Gastroesophageal sphincter (tissue), 4 donors: ENCODE results near the gene MEIKIN. TPM values are rescaled to one million over a fixed set of nuclear protein-coding genes. Genes with fewer than 3 reads are reported as not detected.

Experiments
- ATAC-seq: fragments of 150-250 bp; one replicate; pipeline ENCODE4 v1.9.1; 2016; ENCODE audit warnings: mild to moderate bottlenecking, moderate library complexity
- H3K27ac ChIP-seq, 4 donors: fragments of 200-600 bp; sonication (generic) in 3 of 4; 1 replicate in 3 of 4; 2 replicates in 1 of 4; pipeline ENCODE4 v1.5.1; 2016 to 2019
- H3K27me3 ChIP-seq: fragments of 200-600 bp; sonication (generic); one replicate; pipeline ENCODE4 v1.5.1; 2019
- H3K36me3 ChIP-seq, 2 donors: fragments of 200-600 bp; sonication (generic); one replicate each; pipeline ENCODE4 v1.5.1; 2019; ENCODE audit warnings: control low read depth in 1 of 2
- H3K4me1 ChIP-seq, 3 donors: fragments of 200-600 bp; sonication (generic); 1 replicate in 2 of 3; 2 replicates in 1 of 3; pipeline ENCODE4 v1.5.1; 2016 to 2019; ENCODE audit warnings: control low read depth in 2 of 3
- H3K4me3 ChIP-seq, 2 donors: fragments of 200-600 bp; sonication (generic); one replicate each; pipeline ENCODE4 v1.5.1; 2019; ENCODE audit warnings: mild to moderate bottlenecking in 1 of 2, moderate library complexity in 1 of 2
- H3K9me3 ChIP-seq, 3 donors: fragments of 200-600 bp; sonication (generic); one replicate each; pipeline ENCODE4 v1.5.1; 2017 to 2019; ENCODE audit warnings: control low read depth in 2 of 3
- EP300 ChIP-seq: sonication (generic); formaldehyde crosslinking; IDR thresholded peaks from one replicate; pipeline ENCODE4 v1.6.1; 2017; ENCODE audit warnings: antibody characterized with exemption, mild to moderate bottlenecking
- POLR2A ChIP-seq, 2 donors: fragments of 450-650 bp; IDR thresholded peaks; one replicate each; pipeline ENCODE4 v1.6.1; 2017; ENCODE audit warnings: antibody characterized with exemption in 2 of 2, mild to moderate bottlenecking in 2 of 2, moderate library complexity in 1 of 2
- POLR2AphosphoS5 ChIP-seq: sonication (generic); formaldehyde crosslinking; IDR thresholded peaks from one replicate; pipeline ENCODE4 v1.6.1; 2017; ENCODE audit warnings: antibody characterized with exemption
- WGBS, 2 donors: methylation state at CpG; one replicate each; pipeline ENCODE4 v1.1.5; 2018; ENCODE audit warnings: low coverage in 1 of 2; 5-methylcytosine and 5-hydroxymethylcytosine counted together
- total RNA-seq, 4 donors: library from RNA; depleted of rRNA; stranded (reverse); fragments of >200 nt; gene quantifications; one replicate each; pipeline ENCODE4 v1.1.0, GENCODE V29; 2016
- TF ChIP-seq, protein P1 (sequence below), 4 experiments: fragments of 200-600 bp in 2 of 4; fragments of 450-650 bp in 2 of 4; sonication (generic) in 1 of 4; IDR thresholded peaks; one replicate each; pipeline ENCODE4 v1.5.1; 2017 to 2019; ENCODE audit warnings: antibody characterized with exemption in 4 of 4, mild to moderate bottlenecking in 2 of 4, moderate library complexity in 2 of 4

MEIKIN gene
- total RNA-seq, 4 donors from 2014 or later, result 0.66 to 4.0 TPM; not detected in 2

DNA sequence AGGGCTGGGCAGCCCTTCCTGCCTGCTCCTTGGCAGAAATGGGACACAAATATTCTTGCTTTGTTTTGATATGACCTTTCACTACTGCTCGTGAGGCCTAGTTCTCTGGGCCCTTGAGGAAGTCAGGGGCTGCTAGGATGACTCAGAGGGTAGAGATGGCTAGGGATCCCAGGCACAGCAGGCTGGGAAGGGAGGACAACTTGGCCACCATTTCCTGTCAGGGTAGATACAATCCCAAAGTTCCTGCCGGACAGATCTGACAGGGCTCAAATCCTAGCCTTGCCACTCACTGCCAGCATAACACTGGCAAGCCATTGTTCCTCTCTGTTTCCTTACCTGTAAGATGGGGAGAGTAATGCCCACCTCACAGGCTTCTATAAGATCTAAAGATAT lies 31.7 kb upstream of the MEIKIN start:
- Histone ChIP-seq H3K9me3 (no peaks in the 10 kb centered on the region), H3K27me3 (no peaks in the 10 kb centered on the region), H3K36me3 (no peaks in the 10 kb centered on the region), H3K27ac (no peak overlapping the region), H3K4me1 (no peaks in the 10 kb centered on the region), H3K4me3 (no peak overlapping the region)
- ATAC-seq, result no peak
- 41% methylated on average over 2 of the region's 2 CpGs; no CpG with 5 or more reads in 1 of the 2 donors for WGBS, 2 donors
- TF ChIP-seq, protein P1, sequence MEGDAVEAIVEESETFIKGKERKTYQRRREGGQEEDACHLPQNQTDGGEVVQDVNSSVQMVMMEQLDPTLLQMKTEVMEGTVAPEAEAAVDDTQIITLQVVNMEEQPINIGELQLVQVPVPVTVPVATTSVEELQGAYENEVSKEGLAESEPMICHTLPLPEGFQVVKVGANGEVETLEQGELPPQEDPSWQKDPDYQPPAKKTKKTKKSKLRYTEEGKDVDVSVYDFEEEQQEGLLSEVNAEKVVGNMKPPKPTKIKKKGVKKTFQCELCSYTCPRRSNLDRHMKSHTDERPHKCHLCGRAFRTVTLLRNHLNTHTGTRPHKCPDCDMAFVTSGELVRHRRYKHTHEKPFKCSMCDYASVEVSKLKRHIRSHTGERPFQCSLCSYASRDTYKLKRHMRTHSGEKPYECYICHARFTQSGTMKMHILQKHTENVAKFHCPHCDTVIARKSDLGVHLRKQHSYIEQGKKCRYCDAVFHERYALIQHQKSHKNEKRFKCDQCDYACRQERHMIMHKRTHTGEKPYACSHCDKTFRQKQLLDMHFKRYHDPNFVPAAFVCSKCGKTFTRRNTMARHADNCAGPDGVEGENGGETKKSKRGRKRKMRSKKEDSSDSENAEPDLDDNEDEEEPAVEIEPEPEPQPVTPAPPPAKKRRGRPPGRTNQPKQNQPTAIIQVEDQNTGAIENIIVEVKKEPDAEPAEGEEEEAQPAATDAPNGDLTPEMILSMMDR (IDR thresholded peaks at IDR 0.05), result no peak
- TF ChIP-seq POLR2AphosphoS5, result no peak
- TF ChIP-seq POLR2A (IDR thresholded peaks at IDR 0.05), result no peak
- no peak for TF ChIP-seq EP300

DNA sequence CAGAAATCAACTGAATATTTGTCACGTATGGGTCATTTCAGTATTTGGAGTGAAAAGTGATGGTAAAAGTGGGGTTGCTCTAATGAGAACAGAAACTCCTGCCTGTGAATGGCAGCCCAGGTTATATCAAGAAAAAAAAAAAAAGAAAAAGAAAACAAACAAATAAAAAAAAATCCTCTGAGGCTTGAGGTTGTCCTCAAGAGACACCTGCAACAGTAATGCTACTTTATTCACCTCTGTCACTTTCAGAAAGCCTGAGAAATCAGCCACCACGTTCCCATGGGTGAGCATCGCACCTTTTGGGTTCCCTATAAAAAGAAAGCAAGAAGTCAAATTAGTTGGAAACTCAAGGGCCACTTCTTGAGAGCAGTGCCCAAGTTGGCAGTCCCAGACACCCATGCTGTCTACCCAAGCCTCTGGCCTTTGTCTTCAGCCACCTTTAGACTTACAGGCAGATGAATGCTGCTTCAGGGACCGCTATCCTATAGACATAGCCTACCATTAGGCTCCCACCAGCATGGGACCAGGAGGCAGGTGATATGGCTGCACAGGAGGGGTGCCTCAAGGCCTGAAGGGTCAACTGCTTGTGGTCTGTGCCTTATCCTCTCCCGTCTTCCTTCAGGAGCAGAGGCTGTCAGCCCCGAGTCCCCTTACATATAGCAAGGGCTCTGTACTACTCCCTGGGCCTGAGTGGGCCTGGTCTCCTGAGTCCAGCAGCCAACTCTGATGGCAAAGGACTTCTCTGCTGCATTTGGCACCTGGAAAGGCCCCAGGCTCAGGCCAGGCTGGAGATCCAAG lies 31.1 kb upstream of the MEIKIN start:
- WGBS, 2 donors, result 83 to 92% methylated on average over 1 to 3 of the region's 6 CpGs
- Histone ChIP-seq H3K36me3 (no peaks in the 10 kb centered on the region), H3K27ac (no peak overlapping the region), H3K4me1 (no peaks in the 10 kb centered on the region), H3K9me3 (no peaks in the 10 kb centered on the region), H3K27me3 (no peaks in the 10 kb centered on the region), H3K4me3 (no peak overlapping the region)
- TF ChIP-seq POLR2A (IDR thresholded peaks at IDR 0.05) (no peak), POLR2AphosphoS5 (no peak), EP300 (no peak)
- TF ChIP-seq, protein P1 (IDR thresholded peaks at IDR 0.05), result no peak
- no peak for ATAC-seq

DNA sequence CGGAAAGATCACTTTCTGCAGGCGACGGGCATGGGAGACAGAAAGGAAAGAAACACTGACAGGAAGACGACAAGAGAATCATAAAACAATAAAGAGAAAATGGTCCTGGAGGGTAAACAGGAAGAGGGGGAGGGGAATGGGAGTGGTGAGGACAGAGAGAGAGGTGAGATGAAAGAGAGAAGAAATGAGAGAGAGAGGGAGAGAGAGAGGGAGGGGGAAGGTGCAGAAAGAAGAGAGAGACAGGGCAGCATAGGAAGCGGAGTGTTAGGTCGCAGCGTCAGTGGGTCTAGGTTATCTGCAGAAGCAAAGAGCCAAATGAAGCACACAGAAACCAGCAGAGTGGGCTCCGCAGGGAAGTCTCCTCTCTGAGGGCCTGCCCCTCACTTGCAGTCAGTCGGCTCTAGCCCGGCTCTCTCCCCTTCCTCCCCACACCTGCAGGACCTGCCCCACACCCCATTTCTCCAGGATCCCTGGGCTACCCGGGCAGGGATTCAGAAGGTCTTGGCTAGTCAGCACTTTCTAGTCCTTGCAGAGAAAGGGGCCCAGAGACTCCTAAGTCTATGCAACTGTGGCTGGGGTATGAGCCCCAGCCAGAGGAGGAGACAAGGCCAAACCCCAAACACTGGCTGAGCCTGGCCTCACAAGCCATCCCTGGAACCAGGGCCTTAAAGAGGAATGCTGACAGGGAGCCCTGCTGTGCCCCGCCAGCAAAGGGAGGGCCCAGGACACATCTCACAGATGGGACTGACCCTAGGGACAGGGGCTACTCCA lies 29.7 kb upstream of the MEIKIN start:
- Histone ChIP-seq H3K27ac (no peak overlapping the region), H3K4me1 (no peaks in the 10 kb centered on the region), H3K36me3 (no peaks in the 10 kb centered on the region), H3K9me3 (no peaks in the 10 kb centered on the region), H3K27me3 (no peaks in the 10 kb centered on the region), H3K4me3 (no peak overlapping the region)
- TF ChIP-seq, protein P1 (IDR thresholded peaks at IDR 0.05), result no peak
- TF ChIP-seq POLR2A (IDR thresholded peaks at IDR 0.05) (no peak), POLR2AphosphoS5 (no peak), EP300 (no peak)
- 50 to 60% methylated on average over 8 to 11 of the region's 12 CpGs for WGBS, 2 donors
- no peak for ATAC-seq

DNA sequence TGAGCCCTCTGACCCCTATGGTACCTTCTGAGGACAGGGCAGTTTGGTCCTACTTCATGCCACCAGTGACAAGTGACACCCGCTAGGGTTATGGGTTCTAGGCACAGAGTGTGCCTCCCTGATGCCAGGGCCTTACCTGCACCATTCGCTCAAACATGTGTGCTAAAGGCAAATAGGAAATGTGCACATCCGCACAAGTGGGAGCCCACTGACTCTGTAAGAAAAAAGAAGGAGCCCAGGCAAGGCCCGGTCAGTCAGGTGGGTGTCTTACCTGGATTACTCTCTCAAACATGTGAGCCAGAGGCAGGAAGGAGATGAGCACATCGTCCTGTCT lies 29.1 kb upstream of the MEIKIN start:
- no peak overlapping the region for H3K27ac ChIP-seq
- H3K36me3 ChIP-seq, result no peaks in the 10 kb centered on the region
- no peaks in the 10 kb centered on the region for H3K4me1 ChIP-seq
- 53 to 67% methylated on average over 4 of the region's 5 CpGs for WGBS, 2 donors
- TF ChIP-seq POLR2AphosphoS5 (no peak), POLR2A (IDR thresholded peaks at IDR 0.05) (no peak), EP300 (no peak)
- TF ChIP-seq, protein P1 (IDR thresholded peaks at IDR 0.05), result no peak
- H3K27me3 ChIP-seq, result no peaks in the 10 kb centered on the region
- no peak for ATAC-seq
- no peaks in the 10 kb centered on the region for H3K9me3 ChIP-seq
- H3K4me3 ChIP-seq, result no peak overlapping the region

DNA sequence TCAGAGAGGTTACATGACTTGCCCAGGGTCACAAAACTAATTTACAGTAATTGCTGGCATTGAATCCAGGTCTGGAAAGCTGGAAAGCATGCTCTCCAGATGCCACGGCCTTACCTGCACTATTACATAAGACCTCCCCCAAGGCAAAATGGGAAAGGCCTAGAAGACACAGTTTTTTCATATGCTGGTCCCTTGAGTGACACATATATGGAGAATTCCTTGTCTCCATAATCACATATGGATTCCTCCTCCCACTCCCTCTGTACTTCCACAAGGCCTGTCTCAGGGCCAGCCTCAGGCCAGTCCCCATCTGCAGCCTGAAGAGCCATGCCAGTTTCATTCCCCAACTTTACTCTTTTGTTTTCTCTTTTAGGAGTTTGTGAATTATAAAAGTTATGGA lies 28.6 kb upstream of the MEIKIN start:
- 80 to 100% methylated on average over 1 of the region's 1 CpG for whole genome bisulfite sequencing, 2 donors
- TF ChIP-seq POLR2AphosphoS5, result no peak
- TF ChIP-seq, protein P1 (IDR thresholded peaks at IDR 0.05), result no peak
- no peak for TF ChIP-seq EP300
- TF ChIP-seq POLR2A (IDR thresholded peaks at IDR 0.05), result no peak
- H3K4me1 ChIP-seq, result no peaks in the 10 kb centered on the region
- H3K36me3 ChIP-seq, result no peaks in the 10 kb centered on the region
- H3K27ac ChIP-seq, result no peak overlapping the region
- H3K27me3 ChIP-seq, result no peaks in the 10 kb centered on the region
- no peak overlapping the region for H3K4me3 ChIP-seq
- H3K9me3 ChIP-seq, result no peaks in the 10 kb centered on the region
- ATAC-seq, result no peak
